ENCODE data around the gene SLC7A6. TPM values are rescaled to one million over a fixed set of nuclear protein-coding genes. Genes with fewer than 3 reads are reported as not detected.

SLC7A6 gene
- total and polyA plus RNA-seq, 10 of the 15 experiments (the other 5 are each of a cell fraction or from before 2014, with no cell fraction given) = 8.2 to 60.4 (median 28.6) TPM

DNA sequence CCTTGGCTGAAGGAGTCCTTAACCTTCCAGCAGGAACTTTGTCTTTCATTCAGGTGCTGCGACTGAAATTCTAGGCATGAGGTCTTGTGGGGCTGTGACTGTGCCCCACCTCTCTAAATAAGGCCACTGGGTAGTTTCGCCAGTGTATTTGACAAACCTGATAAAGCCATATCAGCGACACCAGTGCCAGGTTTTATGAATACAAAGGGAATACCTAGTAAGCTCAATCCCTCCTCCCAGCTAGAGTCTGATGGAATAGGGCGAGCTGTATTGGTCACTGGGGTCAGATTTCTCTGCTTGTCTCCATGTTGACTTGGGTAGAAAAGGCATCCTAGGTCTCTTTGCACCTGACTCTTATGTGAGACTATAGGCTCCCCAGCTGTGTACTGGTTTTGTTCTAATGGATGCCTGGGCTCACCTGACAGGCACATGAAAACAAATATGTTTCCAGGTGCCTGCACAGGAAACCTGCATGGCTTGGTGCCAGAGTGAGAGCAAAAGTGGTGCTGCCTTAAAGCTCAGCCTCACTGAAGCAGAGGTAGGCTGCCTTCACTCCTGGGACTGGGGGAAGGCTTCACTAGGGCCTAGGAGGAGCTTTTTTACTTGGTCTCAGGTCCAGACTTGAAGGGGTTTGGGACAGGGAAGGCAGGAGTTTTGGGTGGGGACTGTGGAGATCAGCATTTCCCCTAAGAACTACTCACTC, 8.3 kb downstream of the SLC7A6 start (continued):
- TF ChIP-seq, protein P1, sequence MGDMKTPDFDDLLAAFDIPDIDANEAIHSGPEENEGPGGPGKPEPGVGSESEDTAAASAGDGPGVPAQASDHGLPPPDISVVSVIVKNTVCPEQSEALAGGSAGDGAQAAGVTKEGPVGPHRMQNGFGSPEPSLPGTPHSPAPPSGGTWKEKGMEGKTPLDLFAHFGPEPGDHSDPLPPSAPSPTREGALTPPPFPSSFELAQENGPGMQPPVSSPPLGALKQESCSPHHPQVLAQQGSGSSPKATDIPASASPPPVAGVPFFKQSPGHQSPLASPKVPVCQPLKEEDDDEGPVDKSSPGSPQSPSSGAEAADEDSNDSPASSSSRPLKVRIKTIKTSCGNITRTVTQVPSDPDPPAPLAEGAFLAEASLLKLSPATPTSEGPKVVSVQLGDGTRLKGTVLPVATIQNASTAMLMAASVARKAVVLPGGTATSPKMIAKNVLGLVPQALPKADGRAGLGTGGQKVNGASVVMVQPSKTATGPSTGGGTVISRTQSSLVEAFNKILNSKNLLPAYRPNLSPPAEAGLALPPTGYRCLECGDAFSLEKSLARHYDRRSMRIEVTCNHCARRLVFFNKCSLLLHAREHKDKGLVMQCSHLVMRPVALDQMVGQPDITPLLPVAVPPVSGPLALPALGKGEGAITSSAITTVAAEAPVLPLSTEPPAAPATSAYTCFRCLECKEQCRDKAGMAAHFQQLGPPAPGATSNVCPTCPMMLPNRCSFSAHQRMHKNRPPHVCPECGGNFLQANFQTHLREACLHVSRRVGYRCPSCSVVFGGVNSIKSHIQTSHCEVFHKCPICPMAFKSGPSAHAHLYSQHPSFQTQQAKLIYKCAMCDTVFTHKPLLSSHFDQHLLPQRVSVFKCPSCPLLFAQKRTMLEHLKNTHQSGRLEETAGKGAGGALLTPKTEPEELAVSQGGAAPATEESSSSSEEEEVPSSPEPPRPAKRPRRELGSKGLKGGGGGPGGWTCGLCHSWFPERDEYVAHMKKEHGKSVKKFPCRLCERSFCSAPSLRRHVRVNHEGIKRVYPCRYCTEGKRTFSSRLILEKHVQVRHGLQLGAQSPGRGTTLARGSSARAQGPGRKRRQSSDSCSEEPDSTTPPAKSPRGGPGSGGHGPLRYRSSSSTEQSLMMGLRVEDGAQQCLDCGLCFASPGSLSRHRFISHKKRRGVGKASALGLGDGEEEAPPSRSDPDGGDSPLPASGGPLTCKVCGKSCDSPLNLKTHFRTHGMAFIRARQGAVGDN (IDR thresholded peaks at IDR 0.05) = no peak
- no peak for TF ChIP-seq SRF (IDR thresholded peaks at IDR 0.05; ENCODE audit: low read depth in 2 of 2, low read length in 2 of 2)
- TF ChIP-seq, protein P2, sequence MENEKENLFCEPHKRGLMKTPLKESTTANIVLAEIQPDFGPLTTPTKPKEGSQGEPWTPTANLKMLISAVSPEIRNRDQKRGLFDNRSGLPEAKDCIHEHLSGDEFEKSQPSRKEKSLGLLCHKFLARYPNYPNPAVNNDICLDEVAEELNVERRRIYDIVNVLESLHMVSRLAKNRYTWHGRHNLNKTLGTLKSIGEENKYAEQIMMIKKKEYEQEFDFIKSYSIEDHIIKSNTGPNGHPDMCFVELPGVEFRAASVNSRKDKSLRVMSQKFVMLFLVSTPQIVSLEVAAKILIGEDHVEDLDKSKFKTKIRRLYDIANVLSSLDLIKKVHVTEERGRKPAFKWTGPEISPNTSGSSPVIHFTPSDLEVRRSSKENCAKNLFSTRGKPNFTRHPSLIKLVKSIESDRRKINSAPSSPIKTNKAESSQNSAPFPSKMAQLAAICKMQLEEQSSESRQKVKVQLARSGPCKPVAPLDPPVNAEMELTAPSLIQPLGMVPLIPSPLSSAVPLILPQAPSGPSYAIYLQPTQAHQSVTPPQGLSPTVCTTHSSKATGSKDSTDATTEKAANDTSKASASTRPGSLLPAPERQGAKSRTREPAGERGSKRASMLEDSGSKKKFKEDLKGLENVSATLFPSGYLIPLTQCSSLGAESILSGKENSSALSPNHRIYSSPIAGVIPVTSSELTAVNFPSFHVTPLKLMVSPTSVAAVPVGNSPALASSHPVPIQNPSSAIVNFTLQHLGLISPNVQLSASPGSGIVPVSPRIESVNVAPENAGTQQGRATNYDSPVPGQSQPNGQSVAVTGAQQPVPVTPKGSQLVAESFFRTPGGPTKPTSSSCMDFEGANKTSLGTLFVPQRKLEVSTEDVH (IDR thresholded peaks at IDR 0.05; ENCODE audit: low read depth, partially characterized antibody) = no peak
- TF ChIP-seq LARP7 (IDR thresholded peaks at IDR 0.05) = no peak
- no peak for TF ChIP-seq ESRRA (IDR thresholded peaks at IDR 0.05; ENCODE audit: low read length)
- TF ChIP-seq ZNF622 (IDR thresholded peaks at IDR 0.05) = no peak
- no peak for TF ChIP-seq ASH2L (IDR thresholded peaks at IDR 0.05; ENCODE audit: borderline replicate concordance, low read depth)

Data from GM12878 (cell line).